K562 (cell line): ENCODE data around the gene HMBS. TPM values are rescaled to one million over a fixed set of nuclear protein-coding genes. Genes with fewer than 3 reads are reported as not detected.

Experiments
- CC2D1A ChIP-seq: fragments of 450-650 bp; IDR thresholded peaks from 2 replicates; pipeline ENCODE4 v1.6.1; 2017; ENCODE audit warnings: mild to moderate bottlenecking
- CTCFL ChIP-seq: IDR thresholded peaks from 2 replicates; pipeline ENCODE4 v1.6.1; 2011; ENCODE audit warnings: borderline replicate concordance, low read depth, mild to moderate bottlenecking, moderate library complexity, low read length; ENCODE audit not compliant: insufficient read depth, poor library complexity, severe bottlenecking
- EGR1 ChIP-seq: fragments of 450-650 bp; conservative IDR thresholded peaks from 2 replicates; pipeline ENCODE4 v1.6.1; 2017; ENCODE audit warnings: mild to moderate bottlenecking
- ESRRA ChIP-seq: fragments of 450-650 bp; IDR thresholded peaks from 2 replicates; pipeline ENCODE4 v1.6.1; 2014; ENCODE audit warnings: low read depth, mild to moderate bottlenecking, moderate library complexity, borderline replicate concordance
- FOXA3 ChIP-seq, 2 experiments: fragments of 450-650 bp in 1 of 2; sonication (generic) in 1 of 2; formaldehyde crosslinking; IDR thresholded peaks in 1 of 2; conservative IDR thresholded peaks in 1 of 2; 2 replicates each; pipeline versions ENCODE4 v1.4.0 to v1.8.0; 2020 to 2022; ENCODE audit warnings: mild to moderate bottlenecking in 2 of 2, missing genetic modification reagents in 1 of 2
- MAFF ChIP-seq: IDR thresholded peaks from 2 replicates; pipeline ENCODE4 v1.6.1; 2012; ENCODE audit warnings: low read length, improper control_type of control experiment
- NEUROD1 ChIP-seq: fragments of 150-350 bp; IDR thresholded peaks from 2 replicates; pipeline ENCODE4 v1.6.1; 2014; ENCODE audit warnings: borderline replicate concordance, low read length, low read depth; ENCODE audit not compliant: partially characterized antibody
- RAD21 ChIP-seq, 2 experiments: fragments of 250-450 bp in 1 of 2; fragments of 450-650 bp in 1 of 2; sonication (Bioruptor Pico) in 1 of 2; formaldehyde crosslinking in 1 of 2; IDR thresholded peaks in 1 of 2; conservative IDR thresholded peaks in 1 of 2; 2 replicates each; pipeline versions ENCODE4 v1.4.0 to v1.8.0; 2020 to 2022; ENCODE audit warnings: mild to moderate bottlenecking in 2 of 2, moderate library complexity in 1 of 2
- REST ChIP-seq, 2 experiments: fragments of 450-650 bp; formaldehyde crosslinking in 1 of 2; IDR thresholded peaks; 2 replicates each; pipeline versions ENCODE4 v1.4.0 to v1.6.1; 2014 to 2020; ENCODE audit warnings: mild to moderate bottlenecking in 2 of 2, borderline replicate concordance in 1 of 2, low read depth in 1 of 2
- TBP ChIP-seq: optimal IDR thresholded peaks from 2 replicates; pipeline ENCODE3; 2011; ENCODE audit warnings: low read depth, low read length, improper control_type of control experiment
- TOE1 ChIP-seq, 2 experiments: fragments of 450-650 bp in 1 of 2; sonication (generic) in 1 of 2; formaldehyde crosslinking in 1 of 2; IDR thresholded peaks; 2 replicates each; pipeline versions ENCODE4 v1.7.1 to v1.8.0; 2016 to 2022; ENCODE audit warnings: borderline replicate concordance in 2 of 2, mild to moderate bottlenecking in 2 of 2, antibody characterized with exemption in 1 of 2, inconsistent platforms in 1 of 2, low read depth in 1 of 2, missing genetic modification reagents in 1 of 2, moderate library complexity in 1 of 2
- ZNF311 ChIP-seq: fragments of 250-450 bp; sonication (Bioruptor Pico); IDR thresholded peaks from 2 replicates; pipeline ENCODE4 v1.4.0; 2020; ENCODE audit warnings: mild to moderate bottlenecking, moderate library complexity
- ZNF586 ChIP-seq: fragments of 450-650 bp; formaldehyde crosslinking; conservative IDR thresholded peaks from 2 replicates; pipeline ENCODE4 v1.4.0; 2020; ENCODE audit warnings: mild to moderate bottlenecking, moderate library complexity
- ZNF76 ChIP-seq: fragments of 250-450 bp; sonication (Bioruptor Pico); IDR thresholded peaks from 2 replicates; pipeline ENCODE4 v1.4.0; 2020; ENCODE audit warnings: mild to moderate bottlenecking, moderate library complexity, borderline replicate concordance
- ZSCAN29 ChIP-seq: fragments of 450-650 bp; IDR thresholded peaks from 2 replicates; pipeline ENCODE4 v1.6.1; 2017
- ZZZ3 ChIP-seq: fragments of 450-650 bp; IDR thresholded peaks from 2 replicates; pipeline ENCODE4 v1.6.1; 2016; ENCODE audit warnings: antibody characterized with exemption, mild to moderate bottlenecking, moderate library complexity
- polyA plus RNA-seq, 8 experiments: library from polyadenylated mRNA; depleted of rRNA in 4 of 8; stranded (reverse) in 5 of 8; unstranded in 3 of 8; fragments of >200 nt; fragmentation: Nextera tagmentation in 2 of 8; fragmentation: Illumina TruSeq in 1 of 8; extraction: Ambion mirVana in 2 of 8; extraction: Trizol in 1 of 8; gene quantifications; 2 replicates each; pipeline versions ENCODE4 v1.2.1 to v1.2.3, GENCODE V29; 2011 to 2014; ENCODE audit warnings: inconsistent platforms in 1 of 8, missing spikeins in 1 of 8
- total RNA-seq, 7 experiments: library from RNA; depleted of rRNA in 6 of 7; stranded (reverse); fragments of >200 nt in 6 of 7; fragmentation: Illumina TruSeq in 2 of 7; extraction: Trizol in 2 of 7; gene quantifications; 2 replicates each; pipeline versions ENCODE4 v1.2.1 to v1.2.3, GENCODE V29; 2011 to 2021; ENCODE audit warnings: low replicate concordance in 1 of 7

The HMBS gene
- total and polyA plus RNA-seq, 9 of the 15 experiments (the other 6 are each of a cell fraction or from before 2014, with no cell fraction given) = 56.9 to 385 (median 286) TPM

DNA sequence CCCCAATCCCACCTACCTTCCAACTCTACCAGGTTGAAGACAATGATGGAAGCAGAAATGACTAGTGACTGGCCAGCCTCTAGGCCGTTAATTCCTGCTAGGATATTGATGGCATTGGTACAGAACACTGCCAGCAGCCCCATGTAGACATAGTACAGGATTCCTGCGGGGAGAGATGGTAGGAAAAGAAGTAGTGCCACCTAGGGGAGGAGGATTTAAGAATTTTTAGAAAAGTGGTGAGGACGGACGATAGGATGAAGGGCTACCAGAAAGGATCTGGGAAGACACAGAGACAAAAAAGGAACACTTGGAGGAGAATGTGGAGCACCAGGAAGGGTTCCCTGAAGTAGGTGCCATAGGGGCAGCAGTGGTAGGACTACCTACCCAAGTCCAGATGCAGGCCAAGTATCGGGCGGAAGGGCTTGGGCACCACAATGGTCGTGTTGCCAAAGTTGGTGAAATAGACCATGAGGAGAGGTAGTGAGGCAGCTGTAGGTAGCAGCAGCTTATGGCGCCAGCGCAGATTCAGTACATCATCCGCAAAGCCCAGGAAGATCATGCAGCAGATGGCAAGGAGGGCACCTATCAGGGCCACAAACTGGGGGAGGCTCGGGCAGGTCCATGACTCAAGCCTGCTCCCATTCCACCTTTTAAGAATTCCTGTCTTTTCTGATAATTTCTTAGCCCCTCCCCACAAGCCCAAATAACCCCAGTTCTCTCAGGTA, 15.7 kb downstream of the HMBS start (continued):
- TF ChIP-seq REST (IDR thresholded peaks at IDR 0.05; ENCODE audit: borderline replicate concordance) (peak; percentile 36; the same call in 1 of the 2 replicates), REST (CRISPR knock-in tag; IDR thresholded peaks at IDR 0.05; ENCODE audit: low read depth) (no peak), ZNF586 (CRISPR knock-in tag) (no peak), ZNF311 (CRISPR knock-in tag) (no peak), TBP (peak; percentile 19), ZSCAN29 (0 out of 2 replicates have a peak, but pooled peaks have one; percentile 22), EGR1 (no peak), ZZZ3 (no peak), CTCFL (peak; percentile 34), MAFF (no peak), NEUROD1 (no peak), TOE1 (IDR thresholded peaks at IDR 0.05; ENCODE audit: borderline replicate concordance) (0 out of 2 replicates have a peak, but pooled peaks have one; percentile 21), TOE1 (CRISPR knock-in tag; IDR thresholded peaks at IDR 0.05; ENCODE audit: borderline replicate concordance, low read depth) (no peak), ZNF76 (no peak), FOXA3 (CRISPR knock-in tag; conservative IDR thresholded peaks at IDR 0.05 in 1 of 2, IDR thresholded peaks at IDR 0.05 in 1 of 2) (peak in 1 of 2 experiments; percentile 51; a peak in 1 of 4 replicates), CC2D1A (0 out of 2 replicates have a peak, but pooled peaks have one; percentile 22), RAD21 (CRISPR knock-in tag; conservative IDR thresholded peaks at IDR 0.05 in 1 of 2, IDR thresholded peaks at IDR 0.05 in 1 of 2) (peak; percentile 45 to 62), ESRRA (no peak)
